H1 (cell line): ENCODE measurements around the gene ZNF487. TPM values are rescaled to one million over a fixed set of nuclear protein-coding genes. Genes with fewer than 3 reads are reported as not detected.

Experiments
- CTCF ChIA-PET: fragments of 300-600 bp; sonication (Branson Sonifier 250); formaldehyde crosslinking; loops from one replicate; lab custom pipeline; 2021; ENCODE audit not compliant: partially characterized antibody; lab: Charles Lee
- POLR2A ChIA-PET: fragments of 300-600 bp; sonication (Branson Sonifier 250); formaldehyde crosslinking; loops from one replicate; lab custom pipeline; 2021; ENCODE audit warnings: inconsistent platforms; ENCODE audit not compliant: partially characterized antibody; lab: Charles Lee
- DNase-seq, 2 experiments: peaks; one replicate each; pipeline versions ENCODE4 v3.0.0 to v3.0.0-alpha.2; 2010 to 2022; ENCODE audit warnings: low spot score in 2 of 2, low read depth in 1 of 2, mixed read lengths in 1 of 2
- FAIRE-seq: peaks from 2 replicates; lab custom pipeline; 2011; peaks lifted over from hg19 to GRCh38; lab: Jason Lieb, UNC
- H2AFZ ChIP-seq: 2 replicates; pipeline ENCODE4 v1.8.1; 2012; ENCODE audit warnings: low read length, inconsistent platforms
- H2AK5ac ChIP-seq: 2 replicates; pipeline ENCODE4 v1.6.1; 2013; ENCODE audit warnings: low read depth, low read length
- H2BK120ac ChIP-seq: replicated peaks from 2 replicates; pipeline ENCODE3; 2013; ENCODE audit warnings: low read depth, low read length, inconsistent platforms
- H2BK12ac ChIP-seq: 2 replicates; pipeline ENCODE4 v1.6.1; 2013; ENCODE audit warnings: low read depth, low read length
- H2BK15ac ChIP-seq: 2 replicates; pipeline ENCODE4 v1.6.1; 2013; ENCODE audit warnings: low read length
- H2BK20ac ChIP-seq: 2 replicates; pipeline ENCODE4 v1.6.1; 2013; ENCODE audit warnings: low read length
- H2BK5ac ChIP-seq: 2 replicates; pipeline ENCODE4 v1.6.1; 2013; ENCODE audit warnings: low read depth, low read length
- H3K14ac ChIP-seq: 2 replicates; pipeline ENCODE4 v1.6.1; 2013; ENCODE audit warnings: inconsistent platforms; ENCODE audit not compliant: insufficient read length
- H3K18ac ChIP-seq: 2 replicates; pipeline ENCODE4 v1.6.1; 2013; ENCODE audit warnings: low read length; ENCODE audit errors: extremely low read depth
- H3K23ac ChIP-seq: 2 replicates; pipeline ENCODE4 v1.6.1; 2013; ENCODE audit warnings: inconsistent platforms; ENCODE audit not compliant: insufficient read length
- H3K23me2 ChIP-seq: 2 replicates; pipeline ENCODE4 v1.6.1; 2013; ENCODE audit warnings: low read depth, low read length
- H3K27ac ChIP-seq: 2 replicates; pipeline ENCODE4 v1.6.1; 2011; ENCODE audit warnings: low read depth, low read length, inconsistent platforms
- H3K27me3 ChIP-seq, 4 experiments: replicated peaks in 1 of 4; 1 replicate in 1 of 4; 2 replicates in 3 of 4; pipeline versions ENCODE4 v1.6.1 to v1.8.1; 2011 to 2013; ENCODE audit warnings: low read length in 3 of 4, mild to moderate bottlenecking in 3 of 4, inconsistent platforms in 2 of 4, mixed read lengths in 2 of 4, moderate library complexity in 1 of 4; ENCODE audit not compliant: control insufficient read depth in 3 of 4, insufficient read depth in 3 of 4; ENCODE audit errors: extremely low read depth in 1 of 4
- H3K36me3 ChIP-seq, 4 experiments: 2 replicates each; pipeline versions ENCODE4 v1.6.1 to v1.8.1; 2011 to 2013; ENCODE audit warnings: mild to moderate bottlenecking in 4 of 4, low read length in 3 of 4, moderate library complexity in 2 of 4, control low read depth in 1 of 4, inconsistent platforms in 1 of 4; ENCODE audit not compliant: insufficient read depth in 4 of 4, control insufficient read depth in 2 of 4
- H3K4ac ChIP-seq: replicated peaks from 2 replicates; pipeline ENCODE3; 2013; ENCODE audit warnings: low read length, low read depth, mixed read lengths, inconsistent platforms; ENCODE audit not compliant: insufficient read length
- H3K4me1 ChIP-seq, 4 experiments: replicated peaks in 1 of 4; 1 replicate in 1 of 4; 2 replicates in 3 of 4; pipeline versions ENCODE4 v1.6.1 to v1.8.1; 2011 to 2013; ENCODE audit warnings: low read length in 3 of 4, inconsistent platforms in 2 of 4, mixed read lengths in 1 of 4; ENCODE audit not compliant: insufficient read depth in 4 of 4, control insufficient read depth in 3 of 4
- H3K4me2 ChIP-seq, 2 experiments: 2 replicates each; pipeline versions ENCODE4 v1.6.1 to v1.8.1; 2011 to 2013; ENCODE audit warnings: low read depth in 2 of 2, low read length in 2 of 2, control low read depth in 1 of 2, inconsistent platforms in 1 of 2, mild to moderate bottlenecking in 1 of 2; ENCODE audit not compliant: insufficient read depth in 1 of 2
- H3K4me3 ChIP-seq, 4 experiments: fragments of 200-600, 300-600 bp in 1 of 4; sonication (generic), shearing (Covaris generic), sonication (Bioruptor Twin) in 1 of 4; 2 replicates each; pipeline versions ENCODE4 v1.5.1 to v1.8.1; 2011 to 2016; ENCODE audit warnings: low read length in 4 of 4, low read depth in 3 of 4, control low read depth in 2 of 4, inconsistent platforms in 2 of 4, mild to moderate bottlenecking in 2 of 4, mixed read lengths in 1 of 4, moderate library complexity in 1 of 4; ENCODE audit not compliant: insufficient read depth in 2 of 4; ENCODE audit errors: extremely low read depth in 1 of 4
- H3K56ac ChIP-seq: replicated peaks from 2 replicates; pipeline ENCODE3; 2013; ENCODE audit warnings: low read depth, mild to moderate bottlenecking, mixed read lengths, low read length, inconsistent platforms; ENCODE audit not compliant: insufficient read length
- H3K79me1 ChIP-seq: 2 replicates; pipeline ENCODE4 v1.6.1; 2013; ENCODE audit warnings: low read depth, low read length, control low read depth
- H3K79me2 ChIP-seq, 2 experiments: 2 replicates each; pipeline versions ENCODE4 v1.6.1 to v1.8.1; 2012 to 2013; ENCODE audit warnings: low read length in 2 of 2, mild to moderate bottlenecking in 2 of 2, inconsistent platforms in 1 of 2; ENCODE audit not compliant: insufficient read depth in 2 of 2, control insufficient read depth in 1 of 2
- H3K9ac ChIP-seq, 4 experiments: replicated peaks in 1 of 4; 1 replicate in 1 of 4; 2 replicates in 3 of 4; pipeline versions ENCODE4 v1.6.1 to v1.8.1; 2011 to 2013; ENCODE audit warnings: low read depth in 3 of 4, low read length in 3 of 4, control low read depth in 2 of 4, mild to moderate bottlenecking in 2 of 4, moderate library complexity in 2 of 4, inconsistent platforms in 1 of 4; ENCODE audit errors: extremely low read depth in 1 of 4
- H3K9me3 ChIP-seq, 2 experiments: 2 replicates each; pipeline versions ENCODE4 v1.6.1 to v1.8.1; 2012 to 2013; ENCODE audit warnings: mild to moderate bottlenecking in 2 of 2, moderate library complexity in 2 of 2, control low read depth in 1 of 2, inconsistent platforms in 1 of 2, low read depth in 1 of 2, low read length in 1 of 2, mixed read lengths in 1 of 2; ENCODE audit not compliant: insufficient read depth in 2 of 2
- H4K20me1 ChIP-seq, 2 experiments: replicated peaks in 1 of 2; 2 replicates each; pipeline versions ENCODE3 to v1.8.1; 2011 to 2013; ENCODE audit warnings: inconsistent platforms in 2 of 2, low read length in 2 of 2, mild to moderate bottlenecking in 1 of 2; ENCODE audit not compliant: insufficient read depth in 2 of 2, control insufficient read depth in 1 of 2
- H4K5ac ChIP-seq: 2 replicates; pipeline ENCODE4 v1.6.1; 2013; ENCODE audit warnings: low read length, low read depth, mixed read lengths, inconsistent platforms; ENCODE audit not compliant: insufficient read length
- H4K8ac ChIP-seq: 2 replicates; pipeline ENCODE4 v1.8.0; 2013; ENCODE audit warnings: mild to moderate bottlenecking, moderate library complexity, low read length, inconsistent platforms; ENCODE audit not compliant: insufficient read depth; ENCODE audit errors: extremely low read depth
- H4K91ac ChIP-seq: replicated peaks from 2 replicates; pipeline ENCODE3; 2013; ENCODE audit warnings: low read length, mixed read lengths, inconsistent platforms; ENCODE audit not compliant: insufficient read length
- POLR2AphosphoS5 ChIP-seq: IDR thresholded peaks from 2 replicates; pipeline ENCODE4 v1.6.1; 2011; ENCODE audit warnings: low read depth, low read length
- SAP30 ChIP-seq: fragments of 300-600 bp; sonication (generic); IDR thresholded peaks from 2 replicates; pipeline ENCODE4 v1.7.1; 2012; ENCODE audit warnings: low read length, moderate library complexity, mild to moderate bottlenecking, inconsistent platforms; ENCODE audit not compliant: insufficient read depth, insufficient replicate concordance
- WGBS, 2 experiments: shearing (Covaris generic) in 1 of 2; methylation state at CpG; one replicate each; pipeline versions ENCODE4 v1.1.6 to v1.1.7; 2013 to 2015; ENCODE audit warnings: low lambda C conversion rate in 2 of 2, mixed read lengths in 2 of 2, inconsistent platforms in 1 of 2, low coverage in 1 of 2, missing lambda C conversion rate in 1 of 2; ENCODE audit not compliant: insufficient replicate concordance in 2 of 2, insufficient coverage in 1 of 2, insufficient read length in 1 of 2; ENCODE audit errors: extremely low coverage in 1 of 2, missing lambda C conversion rate in 1 of 2; 5-methylcytosine and 5-hydroxymethylcytosine counted together
- polyA plus RNA-seq, 7 experiments: library from polyadenylated mRNA; depleted of rRNA in 3 of 7; stranded (reverse) in 5 of 7; unstranded in 2 of 7; fragments of >200 nt in 5 of 7; fragments of 200-250 nt in 2 of 7; gene quantifications; 1 replicate in 5 of 7; 2 replicates in 1 of 7; 4 replicates in 1 of 7; pipeline versions ENCODE4 v1.2.1 to v1.2.3, GENCODE V29; 2011 to 2013; ENCODE audit warnings: missing spikeins in 2 of 7, mixed read lengths in 2 of 7
- total RNA-seq: library from RNA; stranded (reverse); fragmentation: NEBNext Ultra II Directional; extraction: Animal tissue kit (Norgen Biotek cat#: 25700); gene quantifications from 2 replicates; pipeline ENCODE4 v1.2.1, GENCODE V29; 2021

ZNF487 gene
- total and polyA plus RNA-seq, 2 of the 8 experiments (the other 6 are each of a cell fraction or from before 2014, with no cell fraction given) = 1.9 to 2.5 TPM

DNA sequence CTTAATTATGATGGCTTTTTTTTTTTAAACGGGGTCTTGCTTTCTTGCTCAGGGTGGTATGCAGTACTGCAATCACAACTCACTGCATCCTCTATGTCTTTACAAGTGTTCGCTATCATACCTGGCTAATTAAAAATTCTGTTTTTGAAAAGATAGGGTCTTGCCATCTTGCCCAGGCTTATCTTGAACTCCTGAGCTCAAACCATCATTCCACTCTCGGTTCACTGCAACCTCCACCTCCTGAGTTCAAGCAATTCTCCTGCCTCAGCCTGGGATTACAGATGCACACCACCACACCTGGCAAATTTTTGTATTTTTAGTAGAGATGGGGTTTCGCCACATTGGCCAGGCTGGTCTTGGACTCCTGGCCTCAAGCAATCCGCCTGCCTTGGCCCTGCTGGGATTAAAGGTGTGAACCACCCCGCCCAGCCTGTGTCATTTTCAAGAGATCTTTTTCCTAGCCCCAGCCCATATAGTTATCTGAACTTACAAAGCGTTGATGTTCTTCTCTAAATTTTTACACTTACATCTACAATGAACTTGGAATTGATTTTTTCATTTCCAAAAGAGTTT is 33.9 kb upstream of the ZNF487 start:
- H3K36me3 ChIP-seq = peaks cover 0 to 4% (median 1%) of the 10 kb centered on the region in 4 experiments; a peak in 2 of 8 replicates
- H4K20me1 ChIP-seq = peaks cover 14 to 22% of the 10 kb centered on the region in 2 experiments
- H3K23ac ChIP-seq = no peak overlapping the region
- no peak overlapping the region for H3K56ac ChIP-seq
- no peak overlapping the region for H2BK5ac ChIP-seq
- no peak overlapping the region for H3K18ac ChIP-seq
- peaks cover 6% of the 10 kb centered on the region for H3K23me2 ChIP-seq
- H2AK5ac ChIP-seq = no peak overlapping the region
- no peaks in the 10 kb centered on the region; the same call in 1 of the 2 replicates for H3K79me1 ChIP-seq
- TF ChIP-seq POLR2AphosphoS5 = 0 out of 2 replicates have a peak, but pooled peaks have one; percentile 20
- TF ChIP-seq SAP30 = no peak
- no peak overlapping the region for H2BK120ac ChIP-seq
- H4K91ac ChIP-seq = no peak overlapping the region
- H3K27me3 ChIP-seq = no peaks in the 10 kb centered on the region
- H4K5ac ChIP-seq = no peak overlapping the region
- no peak overlapping the region for H2AFZ ChIP-seq
- 87% methylated on average over 7 of the region's 7 CpGs; no CpG with 5 or more reads in 1 of the 2 experiments for WGBS, 2 experiments
- H3K27ac ChIP-seq = no peak overlapping the region
- H3K4me1 ChIP-seq = peaks cover 1 to 16% (median 15%) of the 10 kb centered on the region in 4 experiments
- no peak overlapping the region for H3K14ac ChIP-seq
- no peak for FAIRE-seq
- no peak overlapping the region for H3K9ac ChIP-seq
- H2BK15ac ChIP-seq = no peak overlapping the region
- peaks cover 72 to 100% of the 10 kb centered on the region in 2 experiments for H3K79me2 ChIP-seq
- POLR2A ChIA-PET = interaction anchor here (1.0 to 1.5 kb wide), 4 partner anchors 7 to 58 kb away, joined by 3 to 5 read pairs (median 4); no protein-coding TSS in a partner anchor
- H2BK12ac ChIP-seq = no peak overlapping the region
- peak overlapping the region in 1 of 2 experiments; percentile 29; a peak in 1 of 4 replicates for H3K4me2 ChIP-seq
- H3K9me3 ChIP-seq = no peaks in the 10 kb centered on the region
- DNase-seq = no peak
- CTCF ChIA-PET = interaction anchor here (1.4 kb wide), 1 partner anchor 20 kb away, joined by 4 read pairs; no protein-coding TSS in a partner anchor
- H3K4ac ChIP-seq = no peak overlapping the region
- no peak overlapping the region for H2BK20ac ChIP-seq
- H3K4me3 ChIP-seq = peak overlapping the region in 1 of 4 experiments; percentile 37; a peak in 1 of 8 replicates
- H4K8ac ChIP-seq = no peak overlapping the region
